Calu3 (cell line): Measurements from ENCODE around the gene ZNF513. TPM values are rescaled to one million over a fixed set of nuclear protein-coding genes. Genes with fewer than 3 reads are reported as not detected.
"Not testable (repeated sequence)": the region's sequence is repeated elsewhere in the genome, so short reads cannot be mapped to it uniquely, and the experiment has no call there.

Experiments
- BruUV-seq: library from RNA; stranded (reverse); fragments of 400-500 nt; replicated peaks from 2 replicates; lab custom pipeline; 2021; lab: Mats Ljungman, UMichigan
- CTCF ChIA-PET: fragments of 300-600 bp; sonication (Branson Sonifier 250); formaldehyde crosslinking; loops from one replicate; lab custom pipeline; 2022; ENCODE audit warnings: antibody characterized with exemption; lab: Charles Lee
- DNase-seq: peaks from one replicate; pipeline ENCODE4 v3.0.0; 2022
- H3K27ac Mint-ChIP-seq: one replicate; pipeline ENCODE4 v1.8.0; 2022; ENCODE audit warnings: mixed read lengths; ENCODE audit not compliant: unreplicated experiment
- H3K27me3 Mint-ChIP-seq: one replicate; pipeline ENCODE4 v1.8.0; 2022; ENCODE audit warnings: mixed read lengths; ENCODE audit not compliant: unreplicated experiment
- H3K36me3 Mint-ChIP-seq: one replicate; pipeline ENCODE4 v1.8.0; 2022; ENCODE audit warnings: mild to moderate bottlenecking, moderate library complexity, mixed read lengths; ENCODE audit not compliant: insufficient read depth, unreplicated experiment
- H3K4me1 Mint-ChIP-seq: one replicate; pipeline ENCODE4 v1.8.0; 2022; ENCODE audit warnings: mild to moderate bottlenecking, low read depth, mixed read lengths; ENCODE audit not compliant: unreplicated experiment
- H3K4me3 Mint-ChIP-seq: one replicate; pipeline ENCODE4 v1.8.0; 2022; ENCODE audit warnings: mild to moderate bottlenecking, low read depth, moderate library complexity, mixed read lengths; ENCODE audit not compliant: unreplicated experiment
- H3K9me3 Mint-ChIP-seq: one replicate; pipeline ENCODE4 v1.8.0; 2022; ENCODE audit warnings: low read depth, mixed read lengths; ENCODE audit not compliant: unreplicated experiment
- CTCF ChIP-seq: fragments of 200-600 bp; IDR thresholded peaks from one replicate; pipeline ENCODE4 v1.8.0; 2022; ENCODE audit warnings: antibody characterized with exemption; ENCODE audit not compliant: unreplicated experiment
- intact Hi-C: fragments of 100-400 bp; cut with micrococcal nuclease; formaldehyde crosslinking; loops from one replicate; pipeline ENCODE4 v1.10.0; 2022; ENCODE audit not compliant: unreplicated experiment
- total RNA-seq: library from RNA; stranded (reverse); gene quantifications from 2 replicates; pipeline ENCODE4 v1.2.3, GENCODE V29; 2022

ZNF513 gene
- total RNA-seq, 1 experiment from 2014 or later: 10.6 TPM

GRCh38 chr2:27427863-27428212, 47.3 kb upstream of the ZNF513 start:
- peak overlapping the region; percentile 97 for H3K4me3 Mint-ChIP-seq
- peaks cover 29% of the 10 kb centered on the region for H3K36me3 Mint-ChIP-seq
- no TSS peak for BruUV-seq
- no peaks in the 10 kb centered on the region for H3K27me3 Mint-ChIP-seq
- peak overlapping the region; percentile 69 for H3K27ac Mint-ChIP-seq
- no peaks in the 10 kb centered on the region for H3K9me3 Mint-ChIP-seq
- no peak for TF ChIP-seq CTCF
- DNase-seq: no peak
- H3K4me1 Mint-ChIP-seq: no peaks in the 10 kb centered on the region
- intact Hi-C loops: no loop called here
- CTCF ChIA-PET: interaction anchor here (3.0 kb wide), 1 partner anchor 19 kb away, joined by 18 read pairs; the partner anchor contains the start of gene PPM1G

- H3K4me3 Mint-ChIP-seq, H3K4me1 Mint-ChIP-seq, H3K27ac Mint-ChIP-seq, intact Hi-C loops, BruUV-seq, H3K9me3 Mint-ChIP-seq, DNase-seq, H3K27me3 Mint-ChIP-seq: not testable (repeated sequence)
- H3K36me3 Mint-ChIP-seq: peaks cover 28% of the 10 kb centered on the region
- CTCF ChIA-PET: interaction anchor here (0.7 kb wide), 1 partner anchor 11 kb away, joined by 4 read pairs; no protein-coding TSS in a partner anchor
Observed at GRCh38 chr2:27425039-27425438, 44.5 kb upstream of the ZNF513 start.

GRCh38 chr2:27422958-27423357, 42.4 kb upstream of the ZNF513 start:
- Mint-ChIP-seq H3K27ac (no peak overlapping the region), H3K9me3 (no peaks in the 10 kb centered on the region), H3K27me3 (no peaks in the 10 kb centered on the region), H3K36me3 (peaks cover 7% of the 10 kb centered on the region), H3K4me1 (no peaks in the 10 kb centered on the region), H3K4me3 (no peak overlapping the region)
- DNase-seq: no peak
- BruUV-seq: no TSS peak
- CTCF ChIA-PET: no interaction called here
- intact Hi-C loops: no loop called here
- no peak for TF ChIP-seq CTCF

- Mint-ChIP-seq H3K27ac (no peak overlapping the region), H3K9me3 (no peaks in the 10 kb centered on the region), H3K4me3 (no peak overlapping the region), H3K27me3 (no peaks in the 10 kb centered on the region), H3K36me3 (no peaks in the 10 kb centered on the region), H3K4me1 (no peaks in the 10 kb centered on the region)
- DNase-seq: no peak
- CTCF ChIA-PET: no interaction called here
- no peak for TF ChIP-seq CTCF
- BruUV-seq: no TSS peak
- intact Hi-C loops: no loop called here
Observed at GRCh38 chr2:27421660-27422250, 41.2 kb upstream of the ZNF513 start.

GRCh38 chr2:27420996-27421395, 40.5 kb upstream of the ZNF513 start:
- intact Hi-C loops: no loop called here
- Mint-ChIP-seq H3K4me1 (no peaks in the 10 kb centered on the region), H3K9me3 (no peaks in the 10 kb centered on the region), H3K27me3 (no peaks in the 10 kb centered on the region), H3K4me3 (no peak overlapping the region), H3K27ac (no peak overlapping the region), H3K36me3 (no peaks in the 10 kb centered on the region)
- CTCF ChIA-PET: no interaction called here
- no peak for TF ChIP-seq CTCF
- BruUV-seq: no TSS peak
- no peak for DNase-seq
